ENCODE measurements around the gene TPD52L1. TPM values are rescaled to one million over a fixed set of nuclear protein-coding genes. Genes with fewer than 3 reads are reported as not detected.

TPD52L1 gene
- total RNA-seq, 1 donor from 2014 or later = 200 TPM

DNA sequence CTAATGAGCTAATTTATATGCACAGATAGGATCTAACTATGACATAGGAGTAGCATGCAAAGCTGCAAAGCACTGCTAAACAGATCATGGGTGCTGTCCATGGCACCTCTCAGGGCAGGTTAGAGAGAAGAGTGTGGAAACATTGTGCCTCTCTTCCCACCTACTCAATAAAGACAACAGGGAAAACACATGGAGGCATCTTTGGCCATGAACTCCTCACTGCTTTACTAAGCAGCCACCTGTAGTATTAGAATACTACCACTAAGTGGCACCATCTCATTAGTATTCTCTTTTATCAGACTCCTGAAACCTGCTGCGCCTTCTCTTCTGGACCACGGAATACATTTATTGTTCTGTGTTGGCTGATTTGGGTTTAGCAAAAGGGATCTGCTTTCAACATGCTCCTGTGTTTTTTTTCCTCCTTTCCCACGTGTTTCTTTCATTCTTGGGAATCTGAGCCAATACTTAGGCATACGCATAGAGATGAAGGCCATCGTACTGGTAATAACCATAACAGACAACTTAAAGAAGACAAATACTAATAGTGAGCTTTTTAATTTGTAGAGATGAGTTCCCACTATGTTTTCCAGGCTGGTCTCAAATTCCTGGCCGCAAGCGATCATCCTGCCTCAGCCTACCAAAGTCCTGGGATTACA is 157.5 kb downstream of the TPD52L1 start:
- DNase-seq (ENCODE audit: low spot score in 2 of 2, unreplicated experiment in 2 of 2) = no peak
- no peak overlapping the region for H3K4me3 Mint-ChIP-seq
- H3K27me3 Mint-ChIP-seq (ENCODE audit: low read depth) = no peaks in the 10 kb centered on the region
- H3K4me1 Mint-ChIP-seq = peaks cover 28% of the 10 kb centered on the region
- H3K9me3 Mint-ChIP-seq = no peaks in the 10 kb centered on the region
- H3K36me3 Mint-ChIP-seq = no peaks in the 10 kb centered on the region
- TF ChIP-seq, protein P1, sequence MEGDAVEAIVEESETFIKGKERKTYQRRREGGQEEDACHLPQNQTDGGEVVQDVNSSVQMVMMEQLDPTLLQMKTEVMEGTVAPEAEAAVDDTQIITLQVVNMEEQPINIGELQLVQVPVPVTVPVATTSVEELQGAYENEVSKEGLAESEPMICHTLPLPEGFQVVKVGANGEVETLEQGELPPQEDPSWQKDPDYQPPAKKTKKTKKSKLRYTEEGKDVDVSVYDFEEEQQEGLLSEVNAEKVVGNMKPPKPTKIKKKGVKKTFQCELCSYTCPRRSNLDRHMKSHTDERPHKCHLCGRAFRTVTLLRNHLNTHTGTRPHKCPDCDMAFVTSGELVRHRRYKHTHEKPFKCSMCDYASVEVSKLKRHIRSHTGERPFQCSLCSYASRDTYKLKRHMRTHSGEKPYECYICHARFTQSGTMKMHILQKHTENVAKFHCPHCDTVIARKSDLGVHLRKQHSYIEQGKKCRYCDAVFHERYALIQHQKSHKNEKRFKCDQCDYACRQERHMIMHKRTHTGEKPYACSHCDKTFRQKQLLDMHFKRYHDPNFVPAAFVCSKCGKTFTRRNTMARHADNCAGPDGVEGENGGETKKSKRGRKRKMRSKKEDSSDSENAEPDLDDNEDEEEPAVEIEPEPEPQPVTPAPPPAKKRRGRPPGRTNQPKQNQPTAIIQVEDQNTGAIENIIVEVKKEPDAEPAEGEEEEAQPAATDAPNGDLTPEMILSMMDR (IDR thresholded peaks at IDR 0.05; ENCODE audit: unreplicated experiment) = peak; percentile 80
- no peak overlapping the region for H3K27ac Mint-ChIP-seq

DNA sequence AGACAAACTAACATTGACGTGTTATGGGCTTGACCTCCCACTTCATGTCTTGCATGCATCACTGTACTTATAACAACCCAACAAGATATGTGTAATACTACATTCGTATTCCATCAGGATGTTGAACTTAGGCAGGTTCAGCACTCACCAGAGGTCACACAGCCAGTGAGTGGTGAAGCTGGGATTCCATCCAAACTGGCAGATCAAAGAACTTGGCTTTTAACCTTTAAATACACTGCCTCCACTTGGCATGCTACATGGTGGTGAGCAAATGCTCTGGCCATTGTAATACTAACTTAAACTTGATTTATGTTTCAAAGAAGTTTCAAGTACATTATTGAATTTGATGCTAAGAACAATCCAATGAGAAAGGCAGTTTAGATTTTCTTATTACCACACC is 158.9 kb downstream of the TPD52L1 start:
- H3K36me3 Mint-ChIP-seq = no peaks in the 10 kb centered on the region
- H3K27me3 Mint-ChIP-seq (ENCODE audit: low read depth) = no peaks in the 10 kb centered on the region
- H3K4me1 Mint-ChIP-seq = peaks cover 18% of the 10 kb centered on the region
- DNase-seq (ENCODE audit: low spot score in 2 of 2, unreplicated experiment in 2 of 2) = no peak
- no peak overlapping the region for H3K27ac Mint-ChIP-seq
- no peaks in the 10 kb centered on the region for H3K9me3 Mint-ChIP-seq
- TF ChIP-seq, protein P1 (IDR thresholded peaks at IDR 0.05; ENCODE audit: unreplicated experiment) = no peak
- H3K4me3 Mint-ChIP-seq = no peak overlapping the region

DNA sequence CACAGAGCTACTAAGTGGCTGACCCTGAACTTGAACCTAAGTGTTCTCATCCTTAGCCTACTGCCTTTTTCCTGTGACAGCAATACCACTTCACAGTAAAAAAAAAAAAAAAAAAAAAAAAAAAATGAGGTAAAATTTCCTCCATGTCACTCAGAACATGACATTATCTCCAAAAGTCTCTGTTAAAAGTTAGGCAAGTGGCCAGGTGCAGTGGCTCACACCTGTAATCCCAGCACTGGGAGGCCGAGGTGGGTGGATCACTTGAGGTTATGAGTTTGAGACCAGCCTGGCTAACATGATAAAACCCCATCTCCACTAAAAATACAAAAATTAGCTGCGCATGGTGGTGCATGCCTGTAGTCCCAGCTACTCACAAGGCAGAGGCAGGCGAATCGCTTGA is 159.4 kb downstream of the TPD52L1 start:
- TF ChIP-seq, protein P1 (IDR thresholded peaks at IDR 0.05; ENCODE audit: unreplicated experiment) = no peak
- Mint-ChIP-seq H3K4me1 (peaks cover 13% of the 10 kb centered on the region), H3K27ac (no peak overlapping the region), H3K9me3 (no peaks in the 10 kb centered on the region), H3K36me3 (no peaks in the 10 kb centered on the region), H3K27me3 (ENCODE audit: low read depth) (no peaks in the 10 kb centered on the region), H3K4me3 (no peak overlapping the region)
- DNase-seq (ENCODE audit: low spot score in 2 of 2, unreplicated experiment in 2 of 2) = no peak

Other genes with a start within 250 kb of the TPD52L1 start
- 49.8 to 54.9 TPM (median 51.1 TPM) in 3 replicates for gene RNF217, start 191.3 kb upstream of the TPD52L1 start, total RNA-seq
- gene HDDC2, start 148.2 kb downstream of the TPD52L1 start, total RNA-seq = 102 to 111 TPM (median 103 TPM) in 3 replicates

All from mesothelial cell of epicardium (in vitro differentiated cells).